GM19099 (cell line): ENCODE data around the gene KCND1.

Experiments used
- POLR2A ChIP-seq: IDR thresholded peaks from 3 replicates; pipeline ENCODE4 v1.6.1; 2011; ENCODE audit warnings: low read depth; ENCODE audit not compliant: insufficient read length; ENCODE audit errors: extremely low read depth

Gene KCND1

DNA sequence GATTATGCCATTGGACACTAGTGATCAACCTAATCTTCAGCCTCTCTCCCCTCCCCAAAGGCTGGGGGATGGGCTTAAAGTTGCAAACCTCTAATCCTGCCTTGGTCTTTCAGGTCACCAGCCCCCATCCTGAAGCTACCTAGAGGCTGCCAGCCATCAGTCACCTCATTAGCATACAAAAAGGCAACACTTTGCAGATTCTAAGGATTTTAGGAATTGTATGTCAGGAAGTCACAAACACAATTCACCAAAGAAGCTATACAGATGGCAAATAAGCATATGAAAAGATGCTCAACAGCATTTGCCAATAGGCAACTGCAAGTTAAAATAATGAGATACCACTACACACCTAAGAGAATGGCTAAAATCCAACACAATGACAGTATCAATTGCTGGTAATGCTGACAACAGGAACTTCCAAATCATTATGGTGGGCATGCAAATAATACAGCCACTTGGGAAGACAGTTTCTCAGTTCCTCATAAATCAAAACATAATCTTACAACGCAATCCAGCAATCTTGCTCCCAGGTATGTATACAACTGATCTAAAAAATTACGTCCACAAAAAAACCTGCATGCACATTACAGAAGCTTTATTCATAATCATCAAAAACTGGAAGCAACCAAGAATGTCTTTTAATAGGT is 43.8 kb downstream of the KCND1 start:
- no peak for TF ChIP-seq POLR2A

DNA sequence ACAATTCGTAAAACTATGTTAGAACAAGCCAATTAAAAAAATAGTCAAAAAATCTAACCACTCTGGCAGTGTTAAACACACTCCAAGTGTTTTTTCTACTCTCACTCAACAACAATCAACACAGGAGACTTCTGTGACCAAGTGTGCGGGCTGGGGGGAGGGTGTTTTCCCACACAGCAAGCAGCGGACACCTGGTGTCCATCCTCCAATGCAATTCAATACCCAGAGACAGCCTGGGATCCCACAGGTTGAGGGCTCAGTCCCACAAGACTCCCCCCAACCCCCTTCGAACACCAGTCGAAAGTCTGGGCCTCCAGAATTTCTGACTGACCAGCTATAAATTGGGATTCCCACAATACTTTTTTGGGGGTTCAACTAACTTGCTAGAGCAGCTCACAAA is 44.5 kb downstream of the KCND1 start:
- no peak for TF ChIP-seq POLR2A

DNA sequence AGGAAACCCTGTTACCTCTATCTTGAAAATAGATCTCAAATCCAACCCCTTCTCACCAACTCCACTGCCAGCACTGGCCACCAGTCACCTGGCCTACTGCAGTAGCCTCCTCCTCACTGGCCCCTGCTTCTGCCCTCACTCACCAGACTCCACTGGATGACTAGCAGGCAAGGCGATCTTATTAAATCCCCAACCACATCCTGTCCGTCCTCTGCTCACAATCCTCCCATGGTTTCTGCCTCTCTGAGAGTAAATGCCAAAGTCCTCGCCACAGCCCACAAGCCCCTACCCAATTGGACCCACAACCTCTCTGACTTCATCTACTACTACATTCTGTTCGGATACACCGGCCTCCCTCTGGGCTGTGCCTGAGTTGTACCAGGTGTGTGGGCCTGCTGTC is 47.4 kb downstream of the KCND1 start:
- no peak for TF ChIP-seq POLR2A

DNA sequence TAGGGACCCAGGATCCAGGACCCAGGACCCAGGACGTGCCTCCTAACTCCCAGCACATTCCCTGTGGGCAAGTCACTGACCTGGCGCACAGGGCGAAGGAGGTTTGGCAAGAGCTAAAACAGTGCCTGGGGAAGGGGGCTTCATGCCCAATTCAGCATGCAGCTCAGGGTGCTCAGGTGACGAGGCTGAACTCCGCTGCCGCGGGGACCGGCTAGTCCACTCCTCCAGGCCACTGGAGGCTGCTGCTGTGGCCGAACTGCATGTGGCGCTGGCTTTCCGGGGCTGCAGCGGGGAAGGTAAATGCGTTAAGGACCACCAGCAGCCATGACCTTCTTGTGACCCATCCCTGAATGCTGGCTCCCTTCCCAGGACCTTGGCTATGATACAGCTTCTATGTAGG is 47.9 kb downstream of the KCND1 start:
- TF ChIP-seq POLR2A: no peak

DNA sequence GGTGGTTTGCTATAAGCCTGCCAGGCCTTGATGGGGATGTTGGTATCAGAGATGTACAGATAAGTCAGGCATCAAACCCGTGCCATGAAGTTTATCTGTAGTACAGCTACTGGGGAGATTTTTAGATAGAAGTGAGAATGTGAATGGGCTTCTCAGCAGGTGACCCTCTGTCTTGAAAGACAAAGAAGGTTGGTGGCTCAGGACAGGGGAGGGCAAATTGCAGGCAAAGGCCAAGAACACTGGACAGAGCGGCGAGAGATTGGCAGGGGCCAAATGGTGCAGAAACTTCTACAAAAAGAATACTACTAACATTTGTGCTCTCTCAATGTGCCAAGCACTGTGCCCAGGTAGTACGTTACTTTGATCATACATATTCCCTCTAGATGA is 50.9 kb downstream of the KCND1 start:
- no peak for TF ChIP-seq POLR2A

DNA sequence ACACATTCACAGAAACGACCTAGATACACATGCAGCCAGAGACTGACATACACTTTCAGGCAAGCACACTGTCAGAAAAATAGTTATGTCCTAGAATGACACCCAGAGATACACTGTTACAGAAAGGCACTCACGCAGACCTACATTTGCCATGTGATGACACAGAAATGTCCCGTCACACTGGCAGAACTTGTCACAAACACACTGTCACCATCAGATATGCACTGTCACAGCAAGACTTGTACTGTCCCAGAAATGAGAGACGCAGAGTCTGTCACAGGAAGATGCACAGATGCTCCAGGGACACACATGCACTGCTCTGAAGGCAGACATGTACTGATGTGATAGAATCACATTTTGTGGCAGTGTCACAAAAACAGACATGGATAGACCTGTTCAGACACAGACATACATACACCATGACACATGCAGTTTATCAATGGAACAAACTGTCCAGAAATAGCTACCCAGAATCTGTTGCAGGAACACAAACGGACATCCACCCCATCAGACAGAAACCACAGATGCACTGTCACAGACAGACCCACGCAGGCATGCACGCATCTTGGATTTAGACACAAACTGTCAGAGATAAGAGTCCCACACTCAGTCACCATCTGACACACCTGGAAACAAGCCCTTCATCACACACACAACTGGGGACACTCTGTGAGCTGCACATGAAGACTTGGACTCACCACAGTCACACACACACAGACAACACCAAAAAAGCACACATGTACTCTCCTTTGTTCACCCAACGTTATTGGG is 51.5 kb downstream of the KCND1 start:
- no peak for TF ChIP-seq POLR2A

DNA sequence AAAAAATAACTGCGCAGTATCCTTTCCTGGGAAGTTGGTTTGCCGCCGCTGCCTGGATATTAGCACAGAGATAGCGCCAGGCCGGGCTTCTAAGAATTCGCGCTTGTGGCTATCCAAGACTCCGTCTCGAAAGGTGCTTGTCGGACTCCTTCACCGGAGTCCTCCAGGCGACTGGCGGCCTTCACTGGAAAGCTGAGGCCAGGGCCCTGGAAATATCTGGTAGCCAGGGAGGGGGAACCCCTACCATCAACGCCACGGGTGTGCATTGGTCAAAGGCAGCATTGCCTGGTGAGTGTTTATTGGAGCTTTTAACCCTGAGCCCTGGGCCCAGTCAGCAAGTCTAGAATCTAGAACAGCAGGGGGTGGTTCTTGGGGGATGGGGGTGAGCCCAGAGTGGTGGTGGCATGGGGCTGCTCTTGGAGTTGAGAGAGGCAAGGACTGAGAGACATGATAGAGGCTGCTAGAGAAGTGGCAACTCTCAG is 52.2 kb downstream of the KCND1 start:
- TF ChIP-seq POLR2A: no peak

DNA sequence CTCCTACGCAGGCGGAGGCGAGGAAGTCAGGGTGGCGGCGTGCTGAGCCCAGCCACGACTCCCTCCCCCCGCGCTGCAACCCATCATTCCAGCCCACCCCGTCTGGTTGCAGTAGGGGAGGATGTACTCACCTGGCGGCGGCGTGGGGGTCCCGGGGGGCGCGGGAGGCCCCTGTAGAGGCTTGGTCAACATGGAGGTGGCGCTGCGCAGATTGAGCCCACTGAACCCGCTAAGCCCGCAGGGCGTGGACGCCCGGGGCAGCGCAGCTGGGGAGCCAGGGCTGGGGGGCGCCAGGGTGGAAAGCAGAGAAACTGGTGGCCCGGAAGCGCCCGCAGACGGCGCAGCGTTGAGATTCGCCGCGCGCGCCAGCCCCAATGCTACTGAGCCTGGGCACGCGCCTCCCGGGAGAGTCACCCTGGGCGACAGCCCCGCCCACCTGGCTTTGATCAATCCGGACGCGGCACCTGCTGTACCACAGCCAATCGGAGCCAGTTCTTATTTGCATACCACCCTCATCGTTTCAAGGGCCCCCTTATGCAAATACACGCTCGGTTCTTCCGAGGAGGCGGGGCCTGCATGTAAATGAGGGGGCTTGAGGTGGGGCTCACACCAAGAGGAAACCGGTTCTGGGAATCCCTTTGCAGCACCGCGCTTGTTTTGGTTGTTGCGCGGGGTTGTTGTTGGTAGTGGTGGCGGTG is 52.9 kb downstream of the KCND1 start, which contains the start of gene PIM2:
Gene PIM2, minus strand, starts transcription at position 382 of the 698 bp plus-strand sequence. Its CDS starts 190 bp downstream, at position 192.
- peak; percentile 99 for TF ChIP-seq POLR2A

DNA sequence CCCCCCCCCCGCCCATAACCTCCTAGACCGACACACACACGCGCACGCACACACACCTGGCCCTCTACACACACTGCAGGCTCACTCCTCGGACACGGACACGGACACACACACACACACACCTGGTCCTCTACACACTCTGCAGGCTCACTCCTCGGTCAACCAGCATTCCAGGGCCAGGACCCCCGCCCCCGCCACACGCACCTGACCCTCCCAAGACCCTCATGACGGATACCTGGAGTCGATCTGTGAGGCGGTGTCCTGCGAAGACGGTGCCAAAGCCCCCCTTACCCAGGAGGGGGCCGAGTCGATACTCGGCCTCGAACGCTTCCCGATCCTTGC is 53.4 kb downstream of the KCND1 start:
- no peak for TF ChIP-seq POLR2A

DNA sequence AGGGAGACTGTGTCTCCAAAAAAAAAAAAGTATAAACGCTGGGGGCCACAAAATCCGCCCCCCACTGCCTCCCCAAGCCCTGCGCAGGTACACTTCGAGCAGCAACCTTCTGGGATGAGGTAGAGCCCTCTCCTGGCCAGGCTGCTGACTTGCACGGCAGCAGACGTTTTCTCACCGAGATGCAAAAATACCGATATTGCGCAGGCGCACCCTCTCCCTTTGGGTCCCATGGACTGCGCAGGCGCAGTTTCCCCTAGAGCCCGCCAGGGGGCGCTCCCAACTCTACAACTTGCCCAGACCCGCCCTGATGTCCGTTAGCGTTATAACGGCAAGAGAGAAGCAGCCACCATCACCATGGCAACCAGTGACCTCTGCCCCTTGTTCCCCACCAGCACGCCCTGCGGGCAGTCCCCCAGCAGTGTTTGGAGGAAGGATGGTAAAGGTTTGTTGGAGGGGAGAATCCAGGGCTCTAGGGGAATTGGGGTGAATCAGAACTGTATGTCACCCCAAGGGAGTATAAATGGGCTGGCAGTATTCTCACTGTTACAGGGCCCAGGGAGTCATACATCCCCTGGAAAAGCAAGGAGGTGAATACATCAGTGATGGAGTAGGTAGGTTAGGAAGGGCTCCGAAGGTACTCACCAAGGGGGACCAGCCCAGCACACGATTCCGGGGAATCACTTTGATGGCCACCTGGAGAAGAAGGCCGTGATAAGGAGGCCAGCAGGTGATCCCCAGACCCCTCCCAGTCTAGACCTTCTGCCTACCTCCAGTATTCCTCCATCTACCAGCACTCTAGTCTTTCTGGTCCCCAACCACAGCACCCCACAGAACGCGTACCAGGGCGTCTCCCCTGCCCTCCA is 54.3 kb downstream of the KCND1 start:
- peak; percentile 38 for TF ChIP-seq POLR2A

DNA sequence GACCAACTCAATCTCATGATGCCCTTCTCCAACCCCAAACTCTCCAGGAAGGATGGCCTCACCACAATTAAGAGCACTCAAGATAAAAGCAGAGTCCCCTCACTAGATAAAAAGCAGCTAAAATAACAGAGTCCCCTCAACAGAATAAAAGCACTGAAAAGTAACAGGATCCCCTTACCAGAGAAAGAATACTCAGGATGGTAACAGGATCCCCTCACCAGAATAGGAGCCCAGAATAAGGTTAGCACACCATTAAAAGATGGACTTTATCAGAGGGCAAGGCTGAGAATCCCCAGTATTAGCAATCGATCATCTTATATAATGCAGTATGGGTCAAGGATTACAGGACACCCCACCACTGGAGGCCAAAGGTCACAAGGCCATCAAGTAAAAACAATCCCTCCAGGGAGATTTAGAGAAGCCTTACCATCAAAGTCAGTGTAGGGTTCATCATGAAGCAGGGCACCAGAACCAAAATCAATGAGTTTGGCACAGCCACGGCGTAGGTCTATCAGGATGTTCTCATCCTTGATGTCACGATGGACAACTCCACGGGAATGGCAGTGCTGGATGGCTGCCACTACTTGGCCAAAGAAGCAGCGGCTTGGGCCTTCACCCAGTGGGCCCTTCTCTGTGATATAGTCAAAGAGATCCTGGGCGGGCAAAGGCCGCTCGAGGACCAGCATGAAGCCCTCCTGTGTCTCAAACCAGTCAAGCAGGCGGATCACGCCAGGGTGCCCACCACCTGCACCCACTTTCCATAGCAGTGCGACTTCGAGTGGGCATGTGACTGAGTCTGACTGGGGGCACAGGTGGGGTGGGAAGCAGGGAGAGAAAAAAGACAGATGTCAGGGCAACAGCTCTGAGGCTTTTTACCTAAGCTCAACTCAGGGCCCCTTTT is 56.8 kb downstream of the KCND1 start:
- no peak for TF ChIP-seq POLR2A

DNA sequence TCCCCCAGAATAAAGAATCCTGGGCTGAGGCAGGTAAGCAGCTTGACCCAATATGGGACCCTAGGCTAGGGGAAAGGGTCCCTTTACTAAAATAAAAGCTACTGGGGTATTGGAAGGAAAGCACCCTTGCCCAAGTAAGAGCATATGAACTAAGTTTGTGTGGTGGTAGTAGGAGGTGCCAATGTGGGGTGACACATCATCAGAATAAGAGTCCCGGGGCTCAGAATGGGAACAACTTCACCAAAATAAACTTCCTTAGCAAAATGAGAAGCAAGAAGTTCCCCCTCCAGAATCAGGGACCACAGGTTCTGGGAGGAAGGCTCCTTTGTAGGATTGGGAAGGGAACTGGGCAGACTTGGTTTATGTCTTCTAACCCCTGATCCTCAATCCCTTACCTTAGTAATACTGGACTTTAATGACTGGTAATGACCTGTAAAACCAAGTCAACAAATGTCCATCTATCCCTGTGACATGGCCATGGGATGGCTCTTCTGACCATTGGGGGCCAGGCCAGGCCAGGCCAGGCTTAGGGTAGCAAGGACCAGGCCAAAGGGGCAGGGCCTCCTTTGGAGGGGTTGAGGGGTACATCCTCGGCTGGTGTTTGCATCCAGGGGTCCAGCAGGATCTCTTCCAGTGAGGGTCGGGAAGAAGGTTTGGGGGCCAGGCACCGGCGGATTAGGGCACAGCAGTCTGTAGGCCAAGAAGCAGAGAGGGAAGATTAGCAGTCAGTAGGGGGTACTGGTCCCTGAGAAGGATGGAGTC is 57.9 kb downstream of the KCND1 start:
- TF ChIP-seq POLR2A: no peak
